ENCODE data around the gene PCNX2. TPM values are rescaled to one million over a fixed set of nuclear protein-coding genes. Genes with fewer than 3 reads are reported as not detected.
"Not testable (repeated sequence)": the region's sequence is repeated elsewhere in the genome, so short reads cannot be mapped to it uniquely, and the experiment has no call there.

Gene PCNX2
- total RNA-seq, 1 donor from 2014 or later: 18.4 TPM

GRCh38 chr1:233138788-233139585, 156.5 kb downstream of the PCNX2 start:
- Mint-ChIP-seq H3K27me3 (no peaks in the 10 kb centered on the region), H3K36me3 (peaks cover 10% of the 10 kb centered on the region), H3K27ac (no peak overlapping the region), H3K9me3 (no peaks in the 10 kb centered on the region), H3K4me1 (ENCODE audit: unreplicated experiment) (no peaks in the 10 kb centered on the region), H3K4me3 (no peak overlapping the region)
- no peak for TF ChIP-seq CTCF (conservative IDR thresholded peaks at IDR 0.05)
- DNase-seq (ENCODE audit: extremely low spot score, unreplicated experiment): no peak

DNA sequence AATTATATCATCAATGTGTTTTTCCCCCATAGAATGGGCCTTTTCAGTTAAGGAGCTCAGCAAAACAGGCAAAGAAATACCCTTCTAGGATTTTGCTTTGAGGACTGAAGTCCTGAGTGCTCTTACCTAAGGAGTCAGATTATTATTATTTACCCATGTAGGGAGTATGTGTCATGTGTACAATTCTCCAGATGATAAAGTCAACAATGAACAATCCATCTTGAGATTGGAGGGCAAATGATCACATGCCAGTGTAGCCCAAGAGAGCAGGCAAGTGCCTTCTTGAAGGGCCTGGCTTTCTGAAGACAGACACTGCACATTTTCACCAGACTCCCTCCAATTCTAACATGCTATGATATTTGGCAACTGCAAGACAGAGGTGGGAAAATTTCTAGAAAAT, 159.7 kb downstream of the PCNX2 start:
- Mint-ChIP-seq H3K27me3 (no peaks in the 10 kb centered on the region), H3K4me3 (no peak overlapping the region), H3K27ac (no peak overlapping the region), H3K4me1 (ENCODE audit: unreplicated experiment) (peaks cover 5% of the 10 kb centered on the region), H3K9me3 (no peaks in the 10 kb centered on the region), H3K36me3 (peaks cover 17% of the 10 kb centered on the region)
- no peak for TF ChIP-seq CTCF (conservative IDR thresholded peaks at IDR 0.05)
- no peak for DNase-seq (ENCODE audit: extremely low spot score, unreplicated experiment)

- no peak for DNase-seq (ENCODE audit: extremely low spot score, unreplicated experiment)
- Mint-ChIP-seq H3K27me3 (no peaks in the 10 kb centered on the region), H3K36me3 (peaks cover 22% of the 10 kb centered on the region), H3K4me1 (ENCODE audit: unreplicated experiment) (peaks cover 5% of the 10 kb centered on the region), H3K27ac (peak overlapping the region; percentile 44), H3K4me3 (no peak overlapping the region), H3K9me3 (no peaks in the 10 kb centered on the region)
- no peak for TF ChIP-seq CTCF (conservative IDR thresholded peaks at IDR 0.05)
Measured at GRCh38 chr1:233132445-233132844, 163.1 kb downstream of the PCNX2 start.

GRCh38 chr1:233129031-233129430, 166.5 kb downstream of the PCNX2 start:
- not testable (repeated sequence) for H3K27ac Mint-ChIP-seq; H3K4me1 Mint-ChIP-seq (ENCODE audit: unreplicated experiment); H3K4me3 Mint-ChIP-seq; DNase-seq (ENCODE audit: extremely low spot score, unreplicated experiment); H3K9me3 Mint-ChIP-seq; H3K27me3 Mint-ChIP-seq
- peaks cover 21% of the 10 kb centered on the region for H3K36me3 Mint-ChIP-seq

GRCh38 chr1:233127157-233127556, 168.4 kb downstream of the PCNX2 start:
- TF ChIP-seq CTCF (conservative IDR thresholded peaks at IDR 0.05): no peak
- H3K4me1 Mint-ChIP-seq (ENCODE audit: unreplicated experiment): peaks cover under 1% of the 10 kb centered on the region
- H3K4me3 Mint-ChIP-seq: no peak overlapping the region
- H3K27me3 Mint-ChIP-seq: no peaks in the 10 kb centered on the region
- no peaks in the 10 kb centered on the region for H3K9me3 Mint-ChIP-seq
- no peak for DNase-seq (ENCODE audit: extremely low spot score, unreplicated experiment)
- peaks cover 17% of the 10 kb centered on the region for H3K36me3 Mint-ChIP-seq
- H3K27ac Mint-ChIP-seq: no peak overlapping the region

DNA sequence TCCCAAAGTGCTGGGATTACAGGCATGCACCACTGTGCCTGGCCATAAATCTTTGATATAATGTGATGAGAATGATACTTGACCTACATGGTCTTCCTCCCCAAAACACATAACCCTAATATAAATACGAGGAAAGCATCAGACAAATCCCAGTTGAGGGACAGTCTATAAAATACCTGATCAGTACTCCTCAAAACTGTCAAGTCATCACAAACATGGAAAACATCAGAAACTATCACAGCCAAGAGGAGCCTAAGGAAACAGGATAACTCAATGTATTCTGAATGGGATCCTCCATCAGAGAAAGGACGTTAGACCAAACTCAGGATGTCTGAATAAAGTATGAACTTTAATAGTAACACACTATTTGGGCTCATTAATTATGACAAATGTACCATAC, 172.7 kb downstream of the PCNX2 start:
- no peak for TF ChIP-seq CTCF (conservative IDR thresholded peaks at IDR 0.05)
- Mint-ChIP-seq H3K4me1 (ENCODE audit: unreplicated experiment) (no peaks in the 10 kb centered on the region), H3K27me3 (no peaks in the 10 kb centered on the region), H3K36me3 (peaks cover 10% of the 10 kb centered on the region), H3K4me3 (no peak overlapping the region), H3K9me3 (no peaks in the 10 kb centered on the region), H3K27ac (no peak overlapping the region)
- DNase-seq (ENCODE audit: extremely low spot score, unreplicated experiment): no peak

Data from type B pancreatic cell (in vitro differentiated cells).